ENCODE results near the gene CBS.

- TF ChIP-seq, protein P1, sequence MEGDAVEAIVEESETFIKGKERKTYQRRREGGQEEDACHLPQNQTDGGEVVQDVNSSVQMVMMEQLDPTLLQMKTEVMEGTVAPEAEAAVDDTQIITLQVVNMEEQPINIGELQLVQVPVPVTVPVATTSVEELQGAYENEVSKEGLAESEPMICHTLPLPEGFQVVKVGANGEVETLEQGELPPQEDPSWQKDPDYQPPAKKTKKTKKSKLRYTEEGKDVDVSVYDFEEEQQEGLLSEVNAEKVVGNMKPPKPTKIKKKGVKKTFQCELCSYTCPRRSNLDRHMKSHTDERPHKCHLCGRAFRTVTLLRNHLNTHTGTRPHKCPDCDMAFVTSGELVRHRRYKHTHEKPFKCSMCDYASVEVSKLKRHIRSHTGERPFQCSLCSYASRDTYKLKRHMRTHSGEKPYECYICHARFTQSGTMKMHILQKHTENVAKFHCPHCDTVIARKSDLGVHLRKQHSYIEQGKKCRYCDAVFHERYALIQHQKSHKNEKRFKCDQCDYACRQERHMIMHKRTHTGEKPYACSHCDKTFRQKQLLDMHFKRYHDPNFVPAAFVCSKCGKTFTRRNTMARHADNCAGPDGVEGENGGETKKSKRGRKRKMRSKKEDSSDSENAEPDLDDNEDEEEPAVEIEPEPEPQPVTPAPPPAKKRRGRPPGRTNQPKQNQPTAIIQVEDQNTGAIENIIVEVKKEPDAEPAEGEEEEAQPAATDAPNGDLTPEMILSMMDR (IDR thresholded peaks at IDR 0.05; ENCODE audit: borderline replicate concordance, extremely low read depth, low read length, poor library complexity, severe bottlenecking), result no peak
- no peak for TF ChIP-seq EZH2 (IDR thresholded peaks at IDR 0.05; ENCODE audit: borderline replicate concordance, low read depth, low read length, severe bottlenecking)
Measured at GRCh38 chr21:43020771-43021170, 54.9 kb downstream of the CBS start.
